HL-60/S4 (cell line): ENCODE results near the gene FAM193A.
"Not testable (repeated sequence)": the region's sequence is repeated elsewhere in the genome, so short reads cannot be mapped to it uniquely, and the experiment has no call there.

Experiments used
- in situ Hi-C: fragments of 300-500 bp; cut with MboI; formaldehyde crosslinking; loops from 2 replicates; pipeline ENCODE4 v1.14.3; 2022; ENCODE audit warnings: low sequenced_read_pairs

FAM193A gene

GRCh38 chr4:2515830-2516550 lies 20.5 kb upstream of the FAM193A start:
- in situ Hi-C loops = no loop called here

DNA sequence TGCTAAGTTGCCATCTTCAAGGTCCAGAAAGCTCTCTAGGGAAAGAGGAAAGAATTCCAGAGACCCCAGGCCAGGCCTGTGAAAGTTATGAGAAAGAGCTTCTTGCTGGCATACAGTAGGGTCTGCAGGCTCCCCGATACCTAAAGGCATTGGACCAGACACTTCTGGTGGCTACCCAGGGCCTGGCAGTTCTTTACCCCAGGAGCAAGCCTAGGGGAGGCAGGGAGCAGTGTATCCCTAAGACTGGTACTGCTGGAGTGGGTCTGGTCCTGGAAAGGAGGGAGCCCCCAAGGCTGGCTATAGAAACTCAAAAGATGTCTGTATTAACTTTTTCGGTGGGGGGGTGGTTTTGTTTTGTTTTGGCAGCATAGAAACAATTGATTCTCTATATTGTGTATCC lies 19.8 kb upstream of the FAM193A start:
- in situ Hi-C loops = no loop called here

DNA sequence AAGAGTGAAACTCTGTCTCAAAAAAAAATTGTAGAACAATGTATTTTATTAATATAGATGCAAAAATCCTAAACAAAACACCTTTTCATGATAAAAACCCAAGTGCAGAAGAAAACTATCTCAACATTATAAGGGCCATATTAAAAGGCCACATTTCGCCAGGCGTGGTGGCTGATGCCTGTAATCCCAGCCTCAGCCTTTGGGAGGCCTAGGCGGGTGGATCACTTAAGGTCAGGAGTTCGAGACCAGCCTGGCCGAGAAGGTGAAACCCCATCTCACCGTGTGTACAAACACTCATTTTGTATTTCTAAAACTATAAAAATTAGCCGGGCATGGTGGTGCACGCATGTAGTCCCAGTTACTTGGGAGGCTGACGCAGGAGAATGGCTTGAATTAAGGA lies 9.9 kb upstream of the FAM193A start:
- in situ Hi-C loops = no loop called here

DNA sequence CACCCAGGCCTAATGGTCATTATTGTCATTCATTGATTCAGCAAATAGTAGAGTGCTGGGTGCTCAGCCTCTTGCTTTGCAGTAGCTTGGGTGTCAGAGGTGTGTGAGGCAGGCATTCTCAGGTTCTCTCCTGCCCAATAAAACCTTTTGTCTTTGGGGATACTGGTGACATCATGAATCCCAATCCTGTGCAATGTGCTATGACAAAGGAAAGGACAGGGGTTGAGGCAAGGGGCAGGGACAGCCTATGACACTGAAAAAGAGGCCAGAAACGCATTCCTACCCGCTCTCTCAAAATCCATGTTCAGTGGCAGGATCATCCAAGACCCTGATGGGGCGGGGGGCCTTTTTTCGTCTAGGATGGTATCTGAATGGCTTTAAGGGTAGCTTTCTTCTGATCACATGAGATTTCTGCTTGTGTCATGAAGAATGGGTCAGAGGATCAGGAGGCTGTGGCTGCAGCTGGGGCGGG lies 1.5 kb upstream of the FAM193A start:
- in situ Hi-C loops = no loop called here

DNA sequence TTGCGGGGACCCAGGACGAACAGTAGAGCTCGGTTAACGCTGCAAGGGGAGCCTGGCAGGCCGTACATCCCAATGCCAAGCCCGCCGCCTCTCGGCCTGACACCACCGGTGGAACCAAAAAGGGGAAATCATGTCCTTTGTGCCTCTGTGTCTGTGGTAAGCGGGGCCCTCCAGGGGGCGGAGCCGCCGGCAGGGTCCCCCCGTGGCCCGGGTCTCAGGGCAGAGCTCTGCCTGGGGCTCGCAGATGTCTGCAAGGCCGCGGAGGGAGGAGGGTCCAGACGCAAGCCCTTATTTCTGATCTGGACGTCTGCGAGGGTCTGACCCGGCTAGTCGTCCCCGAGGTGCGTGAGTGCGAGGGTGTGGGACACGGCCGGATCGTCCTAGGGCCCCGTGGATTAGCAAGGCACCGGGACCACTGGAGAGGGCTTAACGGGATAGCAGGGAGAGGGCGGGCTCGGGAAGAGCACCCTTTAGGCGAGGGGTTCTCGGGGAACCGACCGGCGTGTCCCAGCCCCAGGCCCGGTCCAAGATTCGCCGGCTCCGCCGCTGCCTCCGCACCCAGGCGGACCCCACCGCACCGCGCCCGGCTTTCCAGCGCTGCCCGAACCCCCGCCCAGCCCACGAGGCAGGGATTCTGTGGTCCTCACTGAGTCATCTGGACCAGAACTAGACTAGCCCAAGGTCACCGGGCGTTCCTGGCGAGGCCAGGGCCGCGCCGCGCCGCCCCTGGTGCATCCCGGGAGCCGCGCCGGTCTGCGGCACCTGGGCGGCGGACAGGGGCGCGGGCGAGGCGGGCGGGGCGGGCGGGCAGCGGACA lies 863 bp upstream of the FAM193A start:
- in situ Hi-C loops = no loop called here

- in situ Hi-C loops = no loop called here
Measured at GRCh38 chr4:2537011-2537830, 774 bp downstream of the FAM193A start.

- in situ Hi-C loops = not testable (repeated sequence)
Measured at GRCh38 chr4:2543580-2544191, 7.2 kb downstream of the FAM193A start.

GRCh38 chr4:2545321-2546013 lies 9.0 kb downstream of the FAM193A start:
- in situ Hi-C loops = no loop called here

DNA sequence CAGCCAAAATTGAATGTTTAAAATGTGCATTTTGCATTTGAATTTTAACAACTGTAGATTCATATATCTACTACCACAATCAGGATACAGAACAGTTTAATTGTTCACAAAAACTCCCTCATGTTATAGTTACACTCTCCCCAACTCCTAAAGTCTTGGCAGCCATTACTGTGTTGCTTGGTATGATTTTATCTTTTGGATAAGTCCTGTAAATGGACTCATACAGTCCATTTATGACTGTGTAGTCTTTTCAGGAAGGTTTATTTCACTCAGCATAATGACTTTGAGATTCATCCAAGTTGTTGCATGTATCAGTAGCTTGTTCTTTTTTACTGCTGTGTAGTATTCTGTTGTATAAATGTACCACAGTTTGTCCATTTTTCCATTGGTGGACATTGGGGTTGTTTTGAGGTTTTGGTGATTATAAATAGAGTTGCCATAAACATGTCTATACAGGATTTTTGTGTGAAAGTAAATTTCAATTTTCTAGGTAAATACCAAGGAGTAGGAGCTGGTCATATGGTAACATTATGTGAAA lies 9.9 kb downstream of the FAM193A start:
- in situ Hi-C loops = no loop called here

DNA sequence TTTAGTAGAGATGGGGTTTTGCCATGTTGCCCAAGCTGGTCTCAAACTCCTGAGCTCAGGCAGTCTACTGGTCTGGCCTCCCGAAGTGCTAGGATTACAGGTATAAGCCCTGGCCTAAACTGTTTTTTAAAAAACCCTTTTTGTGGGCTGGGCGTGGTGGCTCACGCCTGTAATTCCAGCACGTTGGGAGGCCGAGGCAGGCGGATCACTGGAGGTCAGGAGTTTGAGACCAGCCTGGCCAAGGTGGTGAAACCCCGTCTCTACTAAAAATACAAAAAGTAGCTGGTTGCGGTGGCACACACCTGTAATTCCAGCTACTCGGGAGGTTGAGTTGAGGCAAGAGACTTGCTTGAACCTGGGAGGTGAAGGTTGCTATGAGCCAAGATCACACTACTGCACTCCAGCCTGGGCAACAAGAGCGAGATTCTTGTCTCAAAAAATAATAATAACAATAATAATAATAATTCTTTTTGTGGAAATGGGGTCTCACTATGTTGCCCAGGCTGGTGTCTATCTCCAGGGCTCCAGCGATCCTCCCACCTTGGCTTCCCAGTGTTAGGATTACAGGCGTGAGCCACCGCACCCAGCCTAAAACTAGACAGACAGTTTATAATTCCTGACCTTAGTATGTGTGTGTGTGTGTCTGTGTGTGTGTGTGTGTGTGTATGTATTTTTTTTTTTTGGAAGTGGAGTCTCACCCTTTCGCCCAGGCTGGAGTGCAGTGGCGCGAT lies 10.7 kb downstream of the FAM193A start:
- in situ Hi-C loops = not testable (repeated sequence)

DNA sequence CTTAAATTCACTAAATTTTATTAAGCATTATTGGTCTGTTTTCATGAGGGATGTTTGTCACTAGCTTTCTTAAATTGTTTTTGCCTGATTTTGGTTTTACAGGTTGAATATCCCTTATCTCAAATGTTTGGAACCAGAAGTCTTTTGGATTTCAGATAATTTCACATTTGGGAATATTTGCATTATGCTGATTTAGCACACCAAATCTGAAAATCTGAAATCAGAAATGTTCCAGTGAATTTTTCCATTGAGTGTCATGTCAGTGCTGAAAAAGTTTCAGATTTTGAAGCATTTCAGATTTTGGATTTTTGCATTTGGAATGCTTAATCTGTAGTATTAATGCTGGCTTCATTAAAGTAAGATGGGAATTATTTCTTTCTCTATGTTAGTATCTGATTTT lies 14.7 kb downstream of the FAM193A start:
- in situ Hi-C loops = no loop called here

GRCh38 chr4:2552806-2553205 lies 16.4 kb downstream of the FAM193A start:
- in situ Hi-C loops = no loop called here

- in situ Hi-C loops = no loop called here
Measured at GRCh38 chr4:2558301-2558700, 21.9 kb downstream of the FAM193A start.

- in situ Hi-C loops = no loop called here
Measured at GRCh38 chr4:2560167-2560566, 23.7 kb downstream of the FAM193A start.

DNA sequence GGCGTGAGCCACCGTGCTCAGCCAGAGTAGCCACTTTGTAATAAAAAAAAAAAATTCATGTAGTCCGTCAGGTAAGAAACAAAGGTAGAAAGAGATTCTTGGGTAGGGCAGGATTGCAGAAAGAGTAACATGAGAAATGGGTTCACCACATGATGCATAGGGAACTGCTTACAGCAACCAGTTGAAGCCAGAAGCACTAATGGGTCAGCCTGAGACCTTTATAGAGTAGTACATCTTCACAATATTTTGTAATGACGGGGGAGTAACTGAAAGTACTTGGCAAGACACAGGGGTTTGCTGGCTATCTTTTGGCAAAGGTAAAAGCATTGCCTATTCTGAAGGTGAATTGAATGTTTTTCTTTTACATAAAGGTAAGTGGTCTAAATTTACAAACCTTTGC lies 29.1 kb downstream of the FAM193A start:
- in situ Hi-C loops = no loop called here

DNA sequence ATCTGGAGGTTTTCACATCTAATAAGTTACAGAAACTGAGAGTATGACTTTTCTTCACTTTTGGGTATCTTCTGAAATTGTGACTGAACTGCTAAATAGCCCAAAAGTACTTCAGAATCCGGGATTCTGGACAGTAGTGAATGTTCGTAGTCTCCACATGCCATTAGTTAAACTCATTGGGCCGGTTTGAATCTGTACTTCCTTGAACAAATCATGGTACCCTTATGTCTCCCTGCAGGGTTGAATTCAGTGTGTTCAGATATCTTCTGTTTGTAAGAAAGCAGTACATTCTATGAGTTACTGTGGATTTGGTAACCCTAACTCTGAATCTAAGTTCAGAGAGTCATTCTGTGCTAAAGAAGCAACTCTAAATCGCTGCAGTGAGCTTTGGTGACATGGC lies 33.6 kb downstream of the FAM193A start:
- in situ Hi-C loops = no loop called here

- in situ Hi-C loops = no loop called here
Measured at GRCh38 chr4:2570551-2571222, 34.2 kb downstream of the FAM193A start.

GRCh38 chr4:2572076-2572475 lies 35.6 kb downstream of the FAM193A start:
- in situ Hi-C loops = no loop called here

DNA sequence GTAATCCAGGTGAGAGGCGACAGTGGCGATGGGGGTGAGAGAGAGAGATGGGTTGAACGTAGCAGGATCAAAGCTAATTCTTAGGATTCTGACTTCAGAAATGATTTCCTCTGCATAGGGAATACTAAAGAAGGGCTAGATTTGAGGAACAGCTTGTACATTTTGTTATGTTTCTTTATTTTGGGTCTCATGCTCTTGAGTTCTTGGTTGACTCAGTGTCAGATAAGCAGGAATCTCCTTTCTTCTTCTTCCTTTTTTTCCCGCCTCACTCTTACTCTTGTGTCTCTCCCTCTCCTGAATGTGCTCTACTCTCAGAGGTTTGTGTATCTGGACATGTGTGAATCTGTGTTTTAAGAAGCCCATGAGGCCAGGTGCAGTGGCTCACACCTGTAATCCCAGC lies 36.4 kb downstream of the FAM193A start:
- in situ Hi-C loops = no loop called here
